SU-DHL-6 (cell line): Measurements from ENCODE around the gene GDAP1L1.
"Not testable (repeated sequence)": the region's sequence is repeated elsewhere in the genome, so short reads cannot be mapped to it uniquely, and the experiment has no call there.

Source experiments
- H2AFZ ChIP-seq: fragments of 200-600 bp; sonication (generic); 2 replicates; pipeline ENCODE4 v1.6.1; 2014; ENCODE audit warnings: low read depth, mild to moderate bottlenecking, moderate library complexity, mixed read lengths, antibody characterized with exemption, low read length; ENCODE audit not compliant: severe bottlenecking
- H3F3A ChIP-seq: fragments of 200-600 bp; shearing (Covaris generic); 2 replicates; pipeline ENCODE4 v1.6.0; 2016; ENCODE audit warnings: antibody characterized with exemption, mild to moderate bottlenecking; ENCODE audit not compliant: insufficient read depth
- H3K27ac ChIP-seq: fragments of 200-600 bp; sonication (generic); 2 replicates; pipeline ENCODE4 v1.5.1; 2016; ENCODE audit warnings: low read depth, mild to moderate bottlenecking, low read length, moderate library complexity, mixed read lengths
- H3K27me3 ChIP-seq: fragments of 200-600 bp; sonication (generic), shearing (Covaris generic); 2 replicates; pipeline ENCODE4 v1.6.0; 2014; ENCODE audit warnings: mild to moderate bottlenecking, low read length
- H3K36me3 ChIP-seq: fragments of 200-600 bp; sonication (generic); 2 replicates; pipeline ENCODE4 v1.6.1; 2014; ENCODE audit warnings: mild to moderate bottlenecking, low read length, mixed read lengths
- H3K4me2 ChIP-seq: fragments of 300-600, 200-600 bp; shearing (Covaris generic), sonication (generic); 2 replicates; pipeline ENCODE4 v1.6.0; 2014; ENCODE audit warnings: low read length, low read depth, mild to moderate bottlenecking; ENCODE audit not compliant: poor library complexity, severe bottlenecking
- H3K4me3 ChIP-seq: fragments of 200-600 bp; sonication (generic); 2 replicates; pipeline ENCODE4 v1.5.1; 2014; ENCODE audit warnings: antibody characterized with exemption, low read length, mild to moderate bottlenecking, mixed read lengths; ENCODE audit not compliant: insufficient read depth, poor library complexity, severe bottlenecking
- H3K79me2 ChIP-seq: fragments of 200-600 bp; sonication (generic); 2 replicates; pipeline ENCODE4 v1.6.1; 2014; ENCODE audit warnings: mild to moderate bottlenecking, low read length, moderate library complexity; ENCODE audit not compliant: insufficient read depth
- H3K9ac ChIP-seq: fragments of 200-600 bp; sonication (generic); 2 replicates; pipeline ENCODE4 v1.7.0; 2014; ENCODE audit warnings: mild to moderate bottlenecking, low read length
- H3K9me2 ChIP-seq: fragments of 200-600 bp; sonication (generic); replicated peaks from 2 replicates; pipeline ENCODE4 v1.6.1; 2014; ENCODE audit warnings: low read length; ENCODE audit not compliant: insufficient read depth
- H3K9me3 ChIP-seq: fragments of 200-600 bp; sonication (generic); 2 replicates; pipeline ENCODE4 v1.6.1; 2014; ENCODE audit warnings: low read length, mixed read lengths; ENCODE audit not compliant: insufficient read depth
- H4K20me1 ChIP-seq: fragments of 200-600 bp; sonication (generic); 2 replicates; pipeline ENCODE4 v1.6.1; 2014; ENCODE audit warnings: low read depth, mild to moderate bottlenecking, antibody characterized with exemption, low read length, moderate library complexity, mixed read lengths
- CTCF ChIP-seq: fragments of 200-600 bp; sonication (generic); IDR thresholded peaks from one replicate; pipeline ENCODE4 v1.5.1; 2017; ENCODE audit warnings: antibody characterized with exemption, mild to moderate bottlenecking, low read length, moderate library complexity; ENCODE audit not compliant: insufficient read depth, poor library complexity, severe bottlenecking
- EZH2phosphoT487 ChIP-seq: fragments of 200-600 bp; sonication (generic), shearing (Covaris generic); conservative IDR thresholded peaks from 2 replicates; pipeline ENCODE4 v1.6.1; 2018; ENCODE audit warnings: mild to moderate bottlenecking, antibody characterized with exemption, low read length, moderate library complexity, mixed read lengths

Gene GDAP1L1

GRCh38 chr20:44326391-44327159, 79.5 kb downstream of the GDAP1L1 start:
- no peak overlapping the region for H3K9ac ChIP-seq
- H3K4me3 ChIP-seq: no peak overlapping the region
- no peaks in the 10 kb centered on the region for H4K20me1 ChIP-seq
- no peaks in the 10 kb centered on the region for H3F3A ChIP-seq
- H3K27ac ChIP-seq: no peak overlapping the region
- no peaks in the 10 kb centered on the region for H3K9me2 ChIP-seq
- no peak overlapping the region for H3K4me2 ChIP-seq
- TF ChIP-seq CTCF (no peak), EZH2phosphoT487 (no peak)
- no peaks in the 10 kb centered on the region for H3K79me2 ChIP-seq
- H3K36me3 ChIP-seq: no peaks in the 10 kb centered on the region
- no peaks in the 10 kb centered on the region for H3K27me3 ChIP-seq
- no peaks in the 10 kb centered on the region for H3K9me3 ChIP-seq
- H2AFZ ChIP-seq: no peak overlapping the region

DNA sequence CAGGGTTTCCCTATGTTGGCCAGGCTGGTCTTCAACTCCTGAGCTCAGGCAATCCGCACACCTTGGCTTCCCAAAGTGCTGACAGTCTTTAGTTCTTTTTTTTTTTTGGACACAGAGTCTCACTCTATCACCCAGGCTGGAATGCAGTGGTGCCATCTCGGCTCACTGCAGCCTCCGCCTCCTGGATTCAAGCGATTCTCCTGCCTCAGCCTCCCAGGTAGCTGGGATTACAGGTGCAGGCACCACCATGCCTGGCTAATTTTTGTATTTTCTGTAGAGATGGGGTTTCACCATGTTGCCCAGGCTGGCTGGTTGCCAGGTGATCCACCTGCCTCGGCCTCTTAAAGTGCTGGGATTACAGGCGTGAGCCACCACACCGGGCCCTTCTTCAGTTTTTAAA, 80.6 kb downstream of the GDAP1L1 start:
- H3K9me3 ChIP-seq, H3K4me3 ChIP-seq, H3K79me2 ChIP-seq, H4K20me1 ChIP-seq, H2AFZ ChIP-seq, H3K9me2 ChIP-seq, H3K36me3 ChIP-seq, H3K4me2 ChIP-seq, H3K9ac ChIP-seq, H3K27me3 ChIP-seq, H3F3A ChIP-seq, H3K27ac ChIP-seq: not testable (repeated sequence)

GRCh38 chr20:44328428-44328827, 81.3 kb downstream of the GDAP1L1 start:
- H3K9me3 ChIP-seq: no peaks in the 10 kb centered on the region
- H3K27ac ChIP-seq: no peak overlapping the region
- no peaks in the 10 kb centered on the region for H3K79me2 ChIP-seq
- no peaks in the 10 kb centered on the region for H3K36me3 ChIP-seq
- no peak overlapping the region for H3K9ac ChIP-seq
- H3K4me2 ChIP-seq: no peak overlapping the region
- TF ChIP-seq CTCF (no peak), EZH2phosphoT487 (no peak)
- no peak overlapping the region for H2AFZ ChIP-seq
- no peak overlapping the region for H3K4me3 ChIP-seq
- H3F3A ChIP-seq: no peaks in the 10 kb centered on the region
- no peaks in the 10 kb centered on the region for H3K9me2 ChIP-seq
- no peaks in the 10 kb centered on the region for H4K20me1 ChIP-seq
- H3K27me3 ChIP-seq: no peaks in the 10 kb centered on the region
